DND-41 (cell line): Measurements from ENCODE around the gene ERC2.

Source experiments
- CTCF ChIP-seq: IDR thresholded peaks from 2 replicates; pipeline ENCODE4 v1.5.1; 2012; ENCODE audit warnings: borderline replicate concordance, low read length, moderate library complexity, mild to moderate bottlenecking; ENCODE audit not compliant: poor library complexity, severe bottlenecking; ENCODE audit errors: extremely low read depth
- EZH2 ChIP-seq: IDR thresholded peaks from 3 replicates; pipeline ENCODE4 v1.6.1; 2012; ENCODE audit warnings: borderline replicate concordance, low read depth, mild to moderate bottlenecking, moderate library complexity, low read length, inconsistent platforms; ENCODE audit not compliant: severe bottlenecking

GRCh38 chr3:56342475-56342874, 125.8 kb downstream of the ERC2 start:
- TF ChIP-seq EZH2 = no peak
- no peak for TF ChIP-seq CTCF
